Posterior vena cava (tissue), 2 donors: Measurements from ENCODE around the gene HDAC4. TPM values are rescaled to one million over a fixed set of nuclear protein-coding genes. Genes with fewer than 3 reads are reported as not detected.

Experiments used
- DNase-seq: peaks from one replicate; pipeline ENCODE4 v3.0.0-alpha.2; 2020; ENCODE audit warnings: low spot score
- intact Hi-C, 2 donors: fragments of 100-400 bp; cut with DNase I; formaldehyde crosslinking; loops; one replicate each; pipeline versions ENCODE4 v1.14.1 to v1.14.2; 2022 to 2023
- total RNA-seq, 2 donors: library from RNA; stranded (reverse); fragmentation: NEBNext Ultra II Directional; extraction: Animal tissue kit (Norgen Biotek cat#: 25700); gene quantifications; one replicate each; pipeline ENCODE4 v1.2.1, GENCODE V29; 2021
- donor health status: DM: yes; HTN: yes; CAD: no.
- donor health status: DM: yes; HTN: yes; CAD: no.

The HDAC4 gene
- total RNA-seq, 2 donors from 2014 or later: 47.6 to 66.9 TPM

- peak; percentile 76 for DNase-seq
- intact Hi-C loops: loop anchor here in 1 of 2 donors (10.0 kb wide), 1 partner anchor 98 kb away; no protein-coding TSS in a partner anchor
Observed at GRCh38 chr2:239322416-239323086, 78.3 kb downstream of the HDAC4 start.

- intact Hi-C loops: loop anchor here in 1 of 2 donors (10.0 kb wide), 1 partner anchor 97 kb away; no protein-coding TSS in a partner anchor
Observed at GRCh38 chr2:239321596-239322415, 79.0 kb downstream of the HDAC4 start.

GRCh38 chr2:239318790-239319661 is 81.8 kb downstream of the HDAC4 start:
- DNase-seq: peak; percentile 85
- intact Hi-C loops: no loop called here

More at GRCh38 chr2:239321596-239322415, 79.0 kb downstream of the HDAC4 start:
- DNase-seq: peak; percentile 26

DNA sequence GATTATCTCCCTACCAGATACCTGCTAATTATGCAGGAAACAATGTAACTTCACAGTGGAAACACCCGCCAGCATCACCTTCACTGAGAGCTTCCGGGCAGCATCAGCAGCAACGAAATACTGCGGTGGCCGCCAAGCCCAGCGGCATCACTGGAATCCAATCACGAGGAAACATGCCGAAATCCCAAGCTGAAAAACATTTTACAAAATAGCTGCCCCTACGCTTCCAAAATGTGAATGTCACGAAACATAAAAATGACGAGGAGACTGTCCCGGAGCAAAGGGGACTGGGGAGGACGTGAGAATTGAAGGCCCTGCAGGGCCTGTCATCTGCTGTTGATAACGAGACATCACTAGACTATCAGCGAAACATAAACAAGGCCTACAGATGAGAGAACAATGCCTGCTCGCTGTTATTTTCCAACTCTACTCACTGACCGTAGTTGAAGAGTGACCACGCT is 82.6 kb downstream of the HDAC4 start:
- intact Hi-C loops: no loop called here
- DNase-seq: peak; percentile 5

- intact Hi-C loops: no loop called here
- peak; percentile 87 for DNase-seq
Observed at GRCh38 chr2:239316562-239317465, 84.0 kb downstream of the HDAC4 start.

GRCh38 chr2:239315308-239315707 is 85.5 kb downstream of the HDAC4 start:
- peak; percentile 22 for DNase-seq
- intact Hi-C loops: no loop called here

GRCh38 chr2:239313776-239314175 is 87.0 kb downstream of the HDAC4 start:
- DNase-seq: peak; percentile 55
- intact Hi-C loops: no loop called here

GRCh38 chr2:239312741-239313667 is 87.8 kb downstream of the HDAC4 start:
- DNase-seq: peak; percentile 81
- intact Hi-C loops: no loop called here

DNA sequence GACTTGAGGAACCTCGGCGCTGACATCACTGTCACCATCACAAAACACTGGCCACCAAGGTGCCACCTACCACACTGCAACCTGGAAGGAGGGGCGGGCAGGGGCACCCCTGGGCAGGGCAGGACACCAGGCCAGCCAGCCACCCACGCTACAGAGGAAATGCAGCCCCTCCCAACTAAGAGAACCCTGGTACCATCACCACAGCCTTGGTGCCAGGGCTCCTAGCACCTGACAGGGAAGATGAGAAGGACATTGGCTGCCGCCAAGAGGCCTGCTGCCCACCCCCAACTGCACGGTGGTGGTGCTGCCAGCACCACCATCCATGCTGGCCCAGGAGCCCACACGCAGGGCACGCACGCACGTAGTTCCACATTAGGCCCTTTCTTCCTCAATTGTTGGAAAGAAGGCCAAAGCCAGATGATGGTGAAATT is 88.7 kb downstream of the HDAC4 start:
- intact Hi-C loops: no loop called here
- DNase-seq: peak; percentile 53

DNA sequence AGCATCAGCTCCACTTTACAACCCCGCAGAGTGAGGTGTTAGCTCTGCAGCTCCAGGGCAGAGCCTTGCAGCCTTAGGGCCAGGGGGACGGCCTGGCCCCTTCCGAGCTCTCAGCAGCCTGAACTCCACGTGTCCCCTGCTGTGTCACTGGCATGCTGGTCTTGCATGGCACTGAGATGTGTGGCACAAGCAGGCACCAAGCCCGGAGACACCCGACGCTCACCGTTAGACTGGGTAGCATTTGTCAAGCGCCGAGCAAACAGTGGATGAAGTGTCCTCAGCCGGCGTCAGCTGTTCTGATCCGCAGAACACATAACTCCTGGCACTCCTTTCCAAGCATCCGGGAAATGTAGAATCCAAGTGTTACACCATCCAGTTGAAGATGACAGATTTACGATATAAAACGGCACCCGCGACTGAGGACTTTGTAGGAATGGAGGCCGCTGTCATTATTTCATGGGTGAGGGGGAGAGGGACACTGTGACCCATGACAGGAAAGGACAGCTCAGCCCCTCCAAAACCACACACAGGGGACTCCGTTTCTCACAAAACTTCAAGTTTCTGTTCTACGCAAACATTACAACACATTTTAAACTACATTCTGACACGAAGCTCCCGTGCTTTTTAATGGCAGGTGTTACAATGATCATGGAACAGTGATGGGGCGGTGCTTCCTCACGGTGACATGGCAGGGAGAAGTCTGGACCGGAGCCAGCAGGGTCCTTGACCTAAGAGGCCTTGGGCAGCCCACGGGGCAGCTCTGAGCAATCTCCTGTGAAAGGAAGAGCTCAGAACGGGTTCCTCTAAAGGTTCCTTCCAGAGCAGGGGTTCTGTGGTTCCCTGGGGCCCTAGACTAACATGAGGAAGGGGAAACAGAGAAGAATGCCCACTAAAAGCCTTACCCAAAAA is 89.4 kb downstream of the HDAC4 start:
- peak; percentile 76 for DNase-seq
- intact Hi-C loops: no loop called here

DNA sequence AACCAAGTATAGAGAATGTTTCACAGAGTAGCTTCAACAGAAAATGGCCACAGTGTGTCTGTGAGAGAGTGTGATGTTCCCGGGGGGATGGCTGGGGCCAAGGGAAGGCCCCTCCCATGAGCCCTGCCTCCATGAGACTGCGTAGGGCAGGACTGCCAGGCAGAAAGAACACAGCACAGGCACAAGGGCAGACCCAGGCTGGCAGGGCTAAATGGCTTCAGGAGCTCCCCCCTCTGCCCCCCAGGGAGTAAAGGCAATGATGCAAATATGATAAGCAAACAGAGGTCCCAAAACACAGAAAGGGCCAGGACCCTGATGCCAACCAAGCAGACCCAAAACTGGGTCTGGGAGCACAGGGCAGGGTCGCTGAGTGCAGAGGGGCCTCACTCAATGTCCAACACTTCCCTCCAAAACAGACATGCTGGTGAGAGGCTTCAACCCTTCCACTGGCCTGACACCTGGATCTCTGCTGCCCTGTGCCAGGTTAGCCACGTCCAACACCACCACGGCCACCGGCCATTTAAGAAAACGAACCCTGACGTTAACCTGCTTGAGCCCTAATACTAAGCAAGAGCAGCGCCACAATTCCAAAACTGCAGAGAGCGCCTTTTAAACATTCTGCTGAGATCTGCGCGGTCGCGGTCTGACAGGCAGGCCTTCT is 90.3 kb downstream of the HDAC4 start:
- intact Hi-C loops: no loop called here
- peak; percentile 72 for DNase-seq

DNA sequence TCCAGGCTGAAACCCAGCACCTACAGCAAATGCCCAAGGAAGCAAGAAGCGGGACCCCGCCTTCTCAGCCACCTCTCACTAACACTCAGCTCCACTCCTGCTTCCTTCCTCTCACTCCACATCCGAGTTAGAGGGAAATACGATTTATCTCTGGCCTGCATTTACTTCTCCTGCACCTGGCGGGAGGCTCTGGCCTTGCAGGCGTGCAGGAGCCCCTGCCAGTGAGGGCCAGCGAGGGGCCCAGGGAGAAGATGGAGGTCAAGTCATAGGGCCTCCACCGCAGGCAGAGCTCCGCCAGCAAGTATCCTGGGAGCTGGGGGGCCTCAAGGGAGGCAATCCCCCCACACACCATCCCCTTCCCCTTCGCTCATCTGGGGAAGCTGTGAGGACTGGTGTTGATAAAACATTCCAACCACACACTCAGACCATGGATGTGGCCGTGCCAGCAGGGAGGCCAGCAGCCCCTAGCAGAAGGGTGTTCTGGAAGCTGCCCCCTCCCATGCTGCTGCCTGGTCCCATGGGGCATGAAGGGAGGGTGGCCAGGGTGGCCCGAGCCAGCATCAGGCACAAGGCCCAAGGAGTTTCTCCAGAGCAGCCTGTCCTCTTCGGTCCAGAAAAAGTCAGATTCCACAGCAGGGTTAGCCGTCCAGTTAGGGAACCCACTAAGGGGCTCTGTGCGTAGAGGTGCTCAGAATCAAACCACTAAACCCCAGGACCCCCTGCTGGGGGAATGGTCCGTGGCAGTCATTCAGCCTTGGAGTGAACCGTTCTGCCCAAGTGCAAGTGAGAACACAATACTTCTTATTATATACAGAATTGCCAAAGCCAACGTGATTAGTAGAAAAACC is 91.2 kb downstream of the HDAC4 start:
- intact Hi-C loops: no loop called here
- peak; percentile 52 for DNase-seq

GRCh38 chr2:239308661-239309397 is 92.0 kb downstream of the HDAC4 start:
- intact Hi-C loops: no loop called here
- peak; percentile 77 for DNase-seq

DNA sequence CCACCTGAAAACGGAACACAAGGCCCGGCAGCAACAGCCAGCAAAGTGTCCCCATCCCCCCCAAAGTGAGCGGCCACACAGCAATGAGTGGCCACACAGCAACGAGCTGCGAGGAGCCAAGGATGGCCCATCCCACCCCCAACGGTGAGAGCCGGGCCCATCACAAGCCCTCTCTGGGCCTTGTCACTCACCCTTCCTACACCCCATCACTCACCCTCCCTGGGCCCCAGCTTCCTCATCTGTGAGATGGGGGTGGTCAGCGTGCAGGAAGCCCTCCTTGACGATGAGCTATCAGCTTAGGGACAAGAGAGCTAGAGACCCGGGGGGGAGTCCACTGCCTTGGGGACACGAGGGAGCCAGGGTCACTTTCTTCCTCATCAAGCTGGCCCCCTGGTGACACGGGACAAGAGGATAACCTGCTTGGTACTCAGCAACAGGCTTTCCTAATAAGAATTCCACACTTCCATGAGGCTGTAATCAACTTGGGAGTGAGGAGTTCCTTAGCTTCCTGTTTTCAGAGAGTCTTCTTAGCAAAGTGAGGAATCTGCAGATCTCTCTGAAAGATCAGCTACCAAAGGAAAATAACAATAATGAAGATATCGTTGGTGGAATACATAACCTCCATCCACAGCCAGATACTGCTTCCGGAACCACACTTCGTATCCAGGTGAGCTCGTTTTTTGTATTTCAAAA is 92.8 kb downstream of the HDAC4 start:
- intact Hi-C loops: no loop called here

More for the DNA sequence above, 92.8 kb downstream of the HDAC4 start:
- DNase-seq: peak; percentile 64
